HG03457 (cell line): Measurements from ENCODE around the gene RIPK3.
"Not testable (repeated sequence)": the region's sequence is repeated elsewhere in the genome, so short reads cannot be mapped to it uniquely, and the experiment has no call there.

Experiments
- ATAC-seq: cut with Tn5 transposase; IDR thresholded peaks from one replicate; pipeline ENCODE4 v1.9.1; 2021; ENCODE audit warnings: moderate number of reproducible peaks; ENCODE audit not compliant: unreplicated experiment

The RIPK3 gene

DNA sequence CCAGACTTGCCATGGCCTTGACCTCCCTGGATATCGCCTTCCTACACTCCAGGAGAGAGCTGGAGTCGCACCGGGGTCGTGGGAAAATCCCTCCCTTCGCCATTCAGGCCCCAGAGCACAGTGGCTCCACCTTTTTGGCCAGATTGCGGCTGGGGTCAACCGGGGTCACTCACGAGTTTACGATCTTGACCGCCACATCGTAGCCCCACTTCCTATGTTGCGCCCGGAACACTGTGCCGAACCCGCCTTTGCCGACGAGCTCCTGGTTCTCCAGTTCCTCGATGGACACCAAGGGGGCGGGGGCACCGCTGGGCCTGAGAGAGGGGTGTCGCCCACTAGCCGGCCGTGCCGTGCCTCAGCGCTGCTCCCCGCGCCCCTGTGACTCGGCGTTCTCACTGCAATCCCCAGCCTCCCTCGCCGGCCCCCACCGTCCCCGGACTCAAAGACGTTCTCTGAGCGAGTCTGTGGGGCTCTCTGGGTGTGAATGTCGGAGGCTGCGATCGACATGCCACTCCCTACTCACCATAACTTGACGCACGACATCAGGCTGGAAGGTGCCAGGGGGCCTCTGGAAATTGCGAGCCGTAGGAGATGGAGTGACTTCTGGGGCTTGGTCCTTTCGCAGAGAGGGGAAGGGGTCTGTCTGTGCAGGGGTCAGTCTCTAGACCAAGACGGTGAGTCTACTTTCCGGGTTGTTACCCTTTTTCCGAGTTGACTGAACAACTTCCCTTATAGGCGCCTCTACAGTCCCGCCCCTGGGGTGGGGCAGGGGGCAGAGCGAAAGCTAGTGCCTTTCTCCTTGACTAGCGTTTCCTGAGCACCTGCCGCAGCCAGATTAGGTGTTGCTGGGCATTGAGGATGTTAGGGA, at the start of gene RIPK3:
RIPK3 (minus strand) TSS at position 708 of the 868 bp plus-strand sequence; CDS start at position 543, 165 bp downstream.
- ATAC-seq = no peak

DNA sequence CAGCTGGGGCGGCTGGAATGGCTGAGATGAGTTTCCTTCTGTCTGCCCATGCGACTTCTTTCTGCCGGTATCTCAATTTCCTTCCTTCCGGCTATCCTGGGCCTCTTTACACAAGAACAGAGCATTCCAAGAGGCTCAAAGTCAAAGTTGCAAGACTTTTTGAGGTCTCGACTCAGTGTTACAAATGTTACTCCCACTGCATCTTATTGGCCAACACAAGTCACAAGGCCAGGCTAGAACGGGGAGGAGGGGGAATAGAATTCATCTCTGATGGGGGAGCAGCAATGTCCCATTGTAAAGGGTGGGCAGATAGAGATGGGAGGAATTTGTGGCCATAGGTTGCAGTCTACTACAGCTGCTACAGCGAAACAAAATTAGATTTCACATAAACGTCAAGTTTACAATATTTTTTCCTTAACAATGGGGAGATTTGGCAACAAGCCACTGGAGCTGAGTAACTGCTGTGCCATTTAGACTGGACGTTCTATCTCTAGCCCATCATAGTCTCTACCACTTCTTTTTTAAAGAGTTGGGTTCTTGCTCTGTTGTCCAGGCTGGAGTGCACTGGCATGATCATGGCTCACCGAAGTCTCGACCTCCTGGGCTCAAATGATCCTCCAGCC, 49.5 kb upstream of the RIPK3 start:
- ATAC-seq = no peak

- ATAC-seq = no peak
Measured at GRCh38 chr14:24388474-24389179, 48.8 kb upstream of the RIPK3 start.

- not testable (repeated sequence) for ATAC-seq
Measured at GRCh38 chr14:24387579-24387978, 47.8 kb upstream of the RIPK3 start.

DNA sequence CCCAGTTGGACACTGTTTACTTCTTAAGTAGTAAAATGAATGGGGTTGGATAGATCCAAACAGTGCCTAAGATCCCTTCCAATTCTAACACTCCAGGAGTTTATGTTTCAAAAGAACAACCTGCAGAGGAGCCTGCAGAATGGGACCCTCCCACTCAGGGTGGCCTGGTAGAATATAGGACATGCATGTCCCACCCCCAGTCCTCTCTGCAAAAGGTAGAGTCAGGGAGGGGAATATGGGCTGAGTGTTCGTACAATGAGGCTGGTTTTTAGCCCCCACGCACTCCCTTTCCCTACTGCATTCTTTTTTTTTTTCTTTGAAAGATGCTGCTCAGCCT, 47.2 kb upstream of the RIPK3 start:
- no peak for ATAC-seq

- ATAC-seq = no peak
Measured at GRCh38 chr14:24385524-24385923, 45.7 kb upstream of the RIPK3 start.

GRCh38 chr14:24384169-24384568, 44.4 kb upstream of the RIPK3 start:
- ATAC-seq = no peak

- no peak for ATAC-seq
Measured at GRCh38 chr14:24382064-24382371, 42.2 kb upstream of the RIPK3 start.

DNA sequence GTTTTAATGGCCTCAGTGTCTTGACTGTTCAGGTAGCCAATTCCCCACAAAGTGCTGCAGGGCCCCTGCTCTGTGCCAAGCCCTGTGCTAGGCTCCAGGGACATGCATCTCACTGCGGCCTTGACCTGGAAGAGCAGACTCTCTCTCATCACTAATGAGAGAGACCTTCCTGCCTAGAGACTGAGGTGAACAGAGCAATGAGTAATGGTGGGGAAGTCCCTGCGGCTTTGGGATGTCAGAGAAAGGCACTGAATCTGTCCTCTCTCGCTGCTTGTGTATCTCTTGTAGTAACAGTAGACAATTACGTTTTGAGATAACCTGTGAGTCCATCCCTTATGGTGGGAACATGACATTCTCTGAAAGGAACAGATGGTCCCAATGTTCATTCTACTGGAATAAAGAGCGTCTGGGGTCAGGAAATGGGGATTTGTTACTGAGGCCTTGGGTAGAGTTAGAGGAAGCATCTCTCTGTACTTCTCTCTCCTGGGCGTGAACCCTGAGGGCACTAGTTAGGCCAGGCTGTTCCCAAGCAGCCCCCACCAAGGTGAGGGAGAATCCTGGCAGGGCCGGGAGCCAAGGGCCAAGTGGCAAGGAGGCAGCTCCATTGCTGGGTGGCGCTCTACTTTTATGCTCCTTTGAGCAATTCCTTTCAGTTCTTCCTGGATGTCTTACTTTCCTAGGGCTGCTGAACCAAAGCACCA, 41.7 kb upstream of the RIPK3 start:
- no peak for ATAC-seq

DNA sequence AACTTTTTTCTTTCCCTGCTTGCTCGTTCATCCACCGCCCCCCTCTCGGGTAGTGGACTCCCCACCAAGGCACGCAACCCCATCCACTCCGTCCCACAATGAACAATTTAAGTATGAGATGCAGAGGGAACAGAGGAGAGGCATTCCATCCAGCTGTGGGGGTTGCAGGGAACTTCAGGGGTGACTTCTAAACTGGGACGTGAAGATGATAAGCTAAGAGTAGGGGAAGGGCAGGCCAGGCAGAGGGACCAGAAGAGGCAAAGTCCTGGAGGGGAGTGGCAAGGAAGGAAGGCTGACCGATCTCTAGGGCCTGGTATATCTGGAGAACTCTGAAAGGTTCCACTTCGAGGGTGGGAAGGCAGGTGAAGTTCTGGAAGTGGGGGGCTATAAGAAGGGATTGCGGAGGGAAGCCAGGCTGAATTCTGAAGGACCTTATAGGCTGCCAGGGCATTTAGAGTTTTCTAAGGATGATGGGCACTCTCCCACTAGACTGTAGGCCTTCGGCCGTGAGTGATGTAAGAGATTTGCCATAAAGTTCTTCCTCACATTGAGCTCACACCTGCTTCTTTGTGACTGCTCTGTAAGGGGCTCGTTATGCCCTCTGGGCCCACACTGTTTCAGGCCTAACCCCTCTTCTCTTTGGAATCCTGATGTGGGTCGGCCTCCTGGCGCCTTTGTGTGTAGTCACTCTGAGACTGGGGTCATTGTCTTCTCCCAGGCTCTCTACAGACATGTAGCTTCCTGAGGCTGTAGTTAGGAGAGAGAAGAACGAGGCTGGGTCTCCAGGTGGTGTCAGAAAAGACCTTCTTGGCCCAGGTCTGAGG, 40.3 kb upstream of the RIPK3 start:
- ATAC-seq = no peak

GRCh38 chr14:24378981-24379906, 39.5 kb upstream of the RIPK3 start:
- ATAC-seq = no peak

DNA sequence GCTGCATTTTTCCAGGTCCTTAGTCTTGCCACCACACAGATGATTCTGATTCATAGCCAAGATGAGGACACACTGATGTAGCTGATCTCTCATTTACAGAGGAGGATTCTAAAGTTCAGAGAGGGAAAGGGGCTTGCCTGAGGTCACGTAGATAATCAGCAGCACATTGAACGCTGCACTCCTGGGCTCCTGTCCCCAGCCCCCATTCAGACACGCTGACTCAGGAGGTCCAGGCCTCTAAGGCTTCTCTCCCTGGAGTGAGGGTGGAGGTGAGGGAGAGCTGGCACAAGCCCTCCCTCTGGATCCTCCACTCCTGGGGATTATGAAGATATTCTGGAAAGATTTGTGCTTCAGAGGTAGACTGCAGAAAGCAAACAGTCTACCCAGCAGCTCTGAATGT, 38.5 kb upstream of the RIPK3 start:
- no peak for ATAC-seq

DNA sequence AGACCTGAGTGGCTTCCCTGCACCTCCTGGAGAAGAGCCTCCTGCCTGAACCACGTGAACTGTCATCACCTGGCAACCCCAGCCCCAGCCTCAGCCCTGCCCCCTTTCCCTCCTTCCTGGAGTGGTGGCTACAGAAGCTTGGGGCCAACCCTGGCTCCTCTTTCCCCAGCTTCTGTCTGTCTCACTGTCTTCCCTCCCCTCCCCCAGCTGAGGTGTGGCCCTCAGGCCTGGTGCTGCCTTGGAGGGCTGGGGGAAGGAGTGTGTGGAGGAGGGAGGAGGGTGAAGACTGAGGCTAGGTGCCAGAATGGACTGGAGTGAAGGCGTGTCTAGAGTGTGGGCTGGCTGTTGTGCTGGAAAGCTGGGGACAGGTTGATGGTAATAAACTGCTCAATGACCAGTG, 37.9 kb upstream of the RIPK3 start:
- ATAC-seq = no peak

GRCh38 chr14:24377126-24377525, 37.3 kb upstream of the RIPK3 start:
- ATAC-seq = no peak

GRCh38 chr14:24376448-24377070, 36.8 kb upstream of the RIPK3 start:
- no peak for ATAC-seq

- ATAC-seq = no peak
Measured at GRCh38 chr14:24372701-24373416, 33.1 kb upstream of the RIPK3 start.

DNA sequence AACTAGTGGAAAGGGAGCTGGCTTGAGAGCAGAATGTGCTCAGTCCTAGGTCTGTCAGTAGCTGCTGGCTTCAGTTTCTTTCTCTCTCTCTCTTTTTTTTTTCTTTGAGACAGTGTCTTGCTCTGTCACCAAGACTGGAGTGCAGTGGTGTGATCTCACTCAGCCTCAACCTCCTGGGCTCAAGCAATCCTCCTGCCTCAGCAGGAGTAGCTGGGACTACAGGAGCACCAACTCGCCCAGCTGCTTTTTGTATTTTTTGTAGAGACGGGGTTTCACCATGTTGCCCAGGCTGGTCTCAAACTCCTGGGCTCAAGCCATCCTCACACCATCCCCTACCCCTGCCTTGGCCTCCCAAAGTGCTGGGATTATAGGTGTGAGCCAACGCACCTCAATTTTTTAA, 31.8 kb upstream of the RIPK3 start:
- ATAC-seq = not testable (repeated sequence)

GRCh38 chr14:24370748-24371147, 31.0 kb upstream of the RIPK3 start:
- no peak for ATAC-seq
